H7 (cell line): ENCODE measurements around the gene TAF6L. TPM values are rescaled to one million over a fixed set of nuclear protein-coding genes. Genes with fewer than 3 reads are reported as not detected.

Experiments used
- DNase-seq: peaks from one replicate; pipeline ENCODE4 v3.0.0; 2012
- H3K27me3 ChIP-seq: 2 replicates; pipeline ENCODE4 v1.6.0; 2011; ENCODE audit warnings: mild to moderate bottlenecking, low read length; ENCODE audit not compliant: control insufficient read depth, insufficient read depth
- H3K36me3 ChIP-seq: replicated peaks from 2 replicates; pipeline ENCODE4 v1.5.1; 2011; ENCODE audit warnings: low read length; ENCODE audit not compliant: control insufficient read depth, insufficient read depth
- H3K4me3 ChIP-seq: 2 replicates; pipeline ENCODE4 v1.5.1; 2011; ENCODE audit warnings: low read depth, mild to moderate bottlenecking, control low read depth, low read length, moderate library complexity; ENCODE audit not compliant: insufficient read depth
- total RNA-seq: library from RNA; depleted of rRNA; stranded (reverse); fragments of >200 nt; shearing (Covaris generic); gene quantifications from 2 replicates; pipeline ENCODE4 v1.2.3, GENCODE V29; 2014

Gene TAF6L
- total RNA-seq, 1 experiment from 2014 or later, result 42.9 TPM

DNA sequence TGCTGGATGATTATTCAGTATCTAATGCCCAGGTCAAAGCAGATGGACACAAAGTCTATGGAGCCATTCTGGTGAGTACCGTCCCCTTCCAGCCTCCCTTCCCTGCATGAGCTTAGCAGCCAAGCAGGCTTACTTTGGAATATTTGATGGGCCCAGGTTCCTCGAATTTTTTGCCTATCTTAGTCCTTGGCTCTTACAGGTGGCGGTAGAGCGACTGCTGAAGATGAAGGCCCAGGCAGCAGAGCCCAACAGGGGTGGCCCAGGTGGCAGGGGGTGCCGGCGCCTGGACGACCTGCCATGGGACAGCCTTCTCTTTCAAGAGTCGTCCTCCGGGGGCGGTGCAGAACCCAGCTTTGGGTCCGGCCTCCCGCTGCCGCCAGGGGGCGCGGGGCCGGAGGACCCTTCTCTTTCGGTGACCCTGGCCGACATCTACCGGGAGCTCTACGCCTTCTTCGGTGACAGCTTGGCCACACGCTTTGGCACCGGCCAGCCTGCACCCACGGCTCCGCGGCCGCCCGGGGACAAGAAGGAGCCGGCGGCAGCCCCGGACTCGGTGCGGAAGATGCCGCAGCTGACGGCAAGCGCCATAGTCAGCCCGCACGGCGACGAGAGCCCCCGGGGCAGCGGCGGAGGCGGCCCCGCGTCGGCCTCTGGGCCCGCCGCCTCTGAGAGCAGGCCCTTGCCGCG lies 15.3 kb downstream of the TAF6L start:
- H3K36me3 ChIP-seq, result peaks cover 16% of the 10 kb centered on the region

DNA sequence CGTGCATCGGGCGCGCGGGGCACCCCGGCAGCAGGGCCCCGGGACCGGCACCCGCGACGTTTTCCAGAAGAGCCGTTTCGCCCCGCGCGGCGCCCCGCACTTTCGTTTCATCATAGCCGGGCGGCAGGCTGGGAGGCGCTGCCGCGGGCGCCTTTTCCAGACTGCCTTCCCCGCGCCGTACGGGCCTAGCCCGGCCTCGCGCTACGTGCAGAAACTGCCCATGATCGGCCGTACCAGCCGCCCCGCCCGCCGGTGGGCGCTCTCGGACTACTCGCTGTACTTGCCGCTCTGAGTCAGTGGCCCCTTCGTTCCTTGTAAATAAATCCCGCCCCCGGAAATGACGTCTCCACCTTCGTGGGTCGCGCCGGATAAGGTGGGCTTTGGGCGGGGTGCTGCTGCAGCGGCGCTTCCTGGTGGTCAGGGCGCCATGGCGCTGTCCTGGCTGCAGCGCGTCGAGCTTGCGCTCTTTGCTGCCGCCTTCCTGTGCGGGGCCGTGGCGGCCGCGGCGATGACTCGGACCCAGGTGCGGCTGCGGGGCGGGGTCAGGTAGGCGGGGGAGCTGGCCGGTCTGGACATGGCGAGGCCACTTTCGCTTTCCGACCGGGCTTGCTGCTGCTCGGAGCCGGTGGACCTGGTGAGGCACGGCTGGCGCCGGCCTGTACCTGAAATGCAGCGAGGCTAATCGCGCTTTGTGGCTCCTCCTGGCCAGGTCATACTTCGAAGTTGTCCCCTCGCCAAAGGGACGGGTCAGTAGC lies 16.0 kb downstream of the TAF6L start, which contains the start of gene TMEM179B:
TMEM179B (plus strand) TSS at position 398 of the 755 bp plus-strand sequence; CDS start at position 428, 30 bp downstream.
- DNase-seq, result peak; percentile 98
- Histone ChIP-seq H3K4me3 (peak within 1 kb of the TSS; percentile 93), H3K27me3 (no peaks in the 10 kb centered on the region), H3K36me3 (peaks cover 13% of the 10 kb centered on the region)

More for the DNA sequence above, 15.3 kb downstream of the TAF6L start:
- Histone ChIP-seq H3K4me3 (peak overlapping the region; percentile 93), H3K27me3 (no peaks in the 10 kb centered on the region)
- DNase-seq, result peak; percentile 98

DNA sequence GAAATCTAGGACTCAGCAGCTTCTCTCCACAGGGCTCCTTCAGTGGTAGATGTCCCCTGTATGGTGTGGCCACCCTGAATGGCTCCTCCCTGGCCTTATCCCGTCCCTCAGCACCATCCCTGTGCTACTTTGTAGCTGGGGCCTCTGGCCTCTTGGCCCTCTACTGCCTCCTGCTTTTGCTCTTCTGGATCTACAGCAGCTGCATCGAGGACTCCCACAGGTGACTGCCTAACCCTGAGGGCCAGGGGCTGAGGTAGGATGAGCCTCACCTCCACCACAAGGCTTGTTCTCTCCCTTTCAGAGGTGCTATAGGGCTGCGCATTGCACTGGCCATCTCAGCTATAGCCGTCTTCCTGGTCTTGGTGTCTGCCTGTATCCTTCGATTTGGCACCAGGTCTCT lies 17.8 kb downstream of the TAF6L start:
- DNase-seq, result peak; percentile 48
- Histone ChIP-seq H3K4me3 (no peak overlapping the region), H3K36me3 (peaks cover 13% of the 10 kb centered on the region), H3K27me3 (no peaks in the 10 kb centered on the region)

DNA sequence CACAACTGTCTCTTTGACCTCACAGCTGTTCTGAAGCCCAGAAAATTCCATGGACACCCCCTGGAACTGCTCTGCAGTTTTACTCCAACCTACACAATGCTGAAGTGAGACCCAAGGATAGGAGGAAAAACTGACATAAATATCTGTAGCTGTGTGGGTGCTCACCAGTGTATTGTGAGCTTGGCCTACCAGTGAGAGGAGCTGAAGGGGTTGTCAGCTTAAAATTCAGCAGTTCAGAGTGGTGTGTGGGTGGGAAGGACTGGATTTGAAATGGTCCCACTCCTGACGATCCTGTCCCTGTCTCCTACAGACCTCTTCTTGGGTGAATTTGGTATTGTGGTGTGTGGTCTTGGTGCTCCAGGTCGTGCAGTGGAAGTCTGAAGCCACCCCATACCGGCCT lies 18.4 kb downstream of the TAF6L start:
- Histone ChIP-seq H3K4me3 (no peak overlapping the region), H3K36me3 (peaks cover 19% of the 10 kb centered on the region), H3K27me3 (no peaks in the 10 kb centered on the region)
- no peak for DNase-seq

DNA sequence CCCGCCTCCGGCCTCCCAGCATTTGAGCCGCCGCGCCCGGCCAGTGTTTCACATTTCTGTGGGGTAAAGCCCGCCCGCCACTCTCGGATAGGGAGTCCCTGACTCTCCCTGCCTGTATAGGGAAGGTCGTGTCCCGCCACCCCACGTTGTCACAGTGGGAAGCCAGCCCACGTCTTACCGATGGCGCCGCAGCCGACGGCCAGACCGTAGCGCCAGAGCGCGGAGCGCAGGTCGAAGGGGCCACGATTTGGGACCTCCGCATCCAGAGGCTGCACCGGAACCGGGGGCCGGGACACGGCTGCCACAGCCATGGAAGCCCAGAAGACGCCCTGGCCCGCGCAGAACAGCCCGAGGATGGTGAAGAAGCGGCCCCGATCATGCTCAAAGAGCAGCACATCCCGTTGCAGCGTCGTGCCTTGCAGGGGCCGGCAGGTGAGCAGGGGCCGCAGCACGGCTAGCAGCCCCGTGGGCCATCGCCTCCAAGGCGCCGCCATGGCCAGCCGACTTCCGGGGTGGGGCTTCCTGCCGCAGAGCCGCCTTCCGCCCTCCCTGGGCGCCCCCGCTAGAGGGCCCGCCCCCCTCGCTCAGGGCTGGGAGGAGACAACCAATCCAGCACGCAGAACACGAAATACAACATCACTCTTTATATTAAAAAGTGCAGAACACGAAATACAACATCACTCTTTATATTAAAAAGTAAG lies 20.5 kb downstream of the TAF6L start, which contains the start of gene TMEM223:
TMEM223 (minus strand) TSS at position 506 of the 701 bp plus-strand sequence; CDS start at position 494, 12 bp downstream.
- no peaks in the 10 kb centered on the region for H3K27me3 ChIP-seq
- peaks cover 33% of the 10 kb centered on the region for H3K36me3 ChIP-seq
- peak within 1 kb of the TSS; percentile 98 for H3K4me3 ChIP-seq
- peak; percentile 97 for DNase-seq

DNA sequence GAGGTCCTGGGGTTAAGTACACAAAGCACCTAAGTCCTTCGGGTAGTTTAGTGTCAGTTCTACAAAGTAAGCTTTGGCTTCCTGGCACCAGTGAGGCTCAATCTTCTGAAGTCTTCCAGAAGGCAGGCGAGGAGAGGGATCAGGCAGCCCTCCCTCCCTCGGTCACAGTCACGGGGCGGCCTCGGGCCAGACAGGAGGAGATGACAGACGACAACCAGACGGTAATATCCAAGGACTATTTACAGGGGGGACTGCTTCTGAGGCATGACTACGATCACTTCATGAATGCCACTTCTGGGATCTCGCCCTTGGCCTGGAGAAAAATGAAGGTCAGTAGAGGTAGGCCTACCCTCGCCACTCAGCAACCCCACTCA lies 21.0 kb downstream of the TAF6L start:
- 0 out of 2 replicates have a peak overlapping the region, but pooled peaks have one; percentile 5 for H3K4me3 ChIP-seq
- DNase-seq, result peak; percentile 70
- peaks cover 36% of the 10 kb centered on the region for H3K36me3 ChIP-seq
- no peaks in the 10 kb centered on the region for H3K27me3 ChIP-seq

DNA sequence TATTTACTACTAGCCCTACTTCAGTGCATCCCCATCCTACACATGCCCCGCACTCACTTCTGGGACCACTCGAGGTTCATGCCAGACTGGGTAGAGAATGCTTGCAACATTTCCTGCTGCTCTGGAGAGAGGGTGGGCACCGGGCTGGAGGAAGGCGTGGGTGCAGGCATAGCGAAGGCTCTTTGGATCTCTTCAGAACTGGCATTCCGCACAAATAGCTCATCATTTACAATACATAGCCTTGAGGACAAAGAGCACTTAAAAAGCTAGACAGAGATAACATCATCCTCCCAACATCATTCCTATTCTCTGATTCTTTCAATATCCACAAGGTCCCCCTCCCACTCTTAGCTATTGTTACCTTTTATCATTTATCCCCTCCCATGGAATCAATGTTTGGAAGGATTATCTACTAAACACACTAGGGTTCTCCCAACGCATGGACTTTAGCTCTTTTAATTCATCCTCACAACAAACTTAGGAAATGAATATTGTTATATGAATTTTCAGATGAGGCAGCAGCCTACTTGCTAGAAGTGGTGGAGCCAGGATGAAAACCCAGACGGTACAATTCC lies 23.1 kb downstream of the TAF6L start:
- H3K4me3 ChIP-seq, result no peak overlapping the region
- peaks cover 39% of the 10 kb centered on the region for H3K36me3 ChIP-seq
- no peak for DNase-seq
- no peaks in the 10 kb centered on the region for H3K27me3 ChIP-seq

DNA sequence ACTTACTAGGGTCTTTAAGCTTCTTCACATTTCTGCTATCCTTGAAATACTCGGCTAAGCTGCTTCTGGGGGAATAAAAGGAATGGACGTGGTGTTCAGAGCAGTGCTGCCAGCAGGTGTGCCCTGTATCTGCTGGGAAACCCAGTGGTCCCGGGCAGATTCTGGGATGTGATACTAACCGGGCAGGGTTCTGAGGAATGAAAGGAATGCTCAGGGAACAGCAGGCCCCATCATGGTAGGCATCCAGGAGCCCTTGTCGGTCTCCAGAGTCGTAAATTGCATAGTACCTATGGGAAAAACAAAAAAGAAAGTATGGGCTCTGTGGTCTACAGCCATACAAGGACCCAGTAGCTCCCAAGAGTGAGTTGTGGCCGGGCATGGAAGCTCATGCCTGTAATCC lies 25.1 kb downstream of the TAF6L start:
- DNase-seq, result no peak
- Histone ChIP-seq H3K4me3 (no peak overlapping the region), H3K36me3 (peaks cover 50% of the 10 kb centered on the region), H3K27me3 (no peaks in the 10 kb centered on the region)

DNA sequence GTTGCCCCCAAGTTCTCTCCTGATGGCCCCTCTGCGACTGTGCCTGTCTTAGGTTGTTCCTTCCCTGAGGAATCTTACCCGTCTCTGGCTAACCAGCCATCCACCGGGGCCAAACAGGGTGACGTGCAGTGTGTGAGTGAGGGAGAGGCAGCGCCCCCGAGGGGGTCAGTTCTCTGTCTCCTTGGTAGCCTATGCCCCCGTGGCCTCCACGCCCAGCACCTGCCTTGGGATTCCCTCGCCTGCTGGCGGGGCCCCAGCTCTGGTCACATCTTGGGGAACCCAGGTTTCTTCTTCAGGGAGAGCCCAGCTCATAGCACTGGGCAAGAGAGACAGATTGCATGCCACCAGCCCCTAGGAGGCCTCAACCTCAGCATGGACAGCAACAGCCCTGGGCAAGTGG lies 28.3 kb downstream of the TAF6L start:
- no peak overlapping the region for H3K4me3 ChIP-seq
- DNase-seq, result no peak
- H3K36me3 ChIP-seq, result peaks cover 55% of the 10 kb centered on the region
- H3K27me3 ChIP-seq, result no peaks in the 10 kb centered on the region

DNA sequence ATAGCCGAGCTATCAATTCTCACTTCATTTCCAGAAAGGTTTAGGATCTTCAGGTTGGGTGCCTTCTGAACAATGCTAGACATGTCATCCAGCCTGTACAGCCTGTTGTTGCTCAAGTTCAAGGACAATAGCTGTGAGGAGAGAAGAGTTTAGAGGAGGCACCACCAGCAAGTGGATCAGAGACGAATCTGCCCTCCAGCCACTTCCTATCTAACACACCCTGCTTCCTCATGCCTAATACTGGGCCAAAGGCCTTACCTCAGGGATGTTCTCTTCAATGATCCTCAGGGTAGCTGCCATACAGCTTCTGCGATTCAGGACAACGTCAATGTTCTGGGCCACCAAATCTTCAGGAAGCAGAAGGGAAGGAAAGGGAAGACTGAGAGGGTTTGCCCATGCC lies 29.9 kb downstream of the TAF6L start:
- peaks cover 44% of the 10 kb centered on the region for H3K36me3 ChIP-seq
- no peak overlapping the region for H3K4me3 ChIP-seq

DNA sequence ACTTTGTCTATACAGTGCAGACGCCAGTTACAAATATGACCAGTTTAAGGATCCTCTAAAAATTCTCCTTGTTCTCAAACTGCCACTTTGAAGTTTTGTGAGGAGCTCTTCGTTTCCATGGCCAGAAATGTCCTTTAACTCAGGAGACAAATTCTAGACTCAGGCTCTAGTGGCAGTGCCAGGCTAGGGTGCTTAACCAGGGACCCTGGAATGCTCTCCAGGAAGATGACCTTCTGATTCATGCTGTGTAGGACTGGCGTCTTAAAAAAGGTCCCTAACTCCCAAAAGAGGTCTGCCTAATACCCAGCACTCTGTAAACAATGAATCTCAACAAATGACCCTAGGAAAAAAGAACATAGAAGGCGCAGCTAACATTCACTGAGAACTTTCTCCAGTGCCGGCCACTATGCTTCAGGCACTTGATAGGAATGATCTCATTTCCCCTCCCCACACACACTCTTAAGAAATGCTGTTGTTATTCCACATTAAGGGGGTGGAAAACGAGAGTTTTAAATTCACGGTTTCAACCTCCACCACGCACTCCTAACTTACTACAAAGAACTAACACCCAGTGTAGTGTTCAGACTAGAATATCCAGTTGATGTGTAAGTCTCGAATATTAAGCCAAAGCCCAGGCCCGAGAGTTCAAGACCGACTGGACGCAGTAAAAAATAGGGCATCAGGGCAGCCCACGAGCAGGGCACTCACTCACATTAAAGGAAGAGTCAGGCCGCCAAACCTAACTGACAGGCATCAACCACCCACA lies 33.3 kb downstream of the TAF6L start:
- no peaks in the 10 kb centered on the region for H3K27me3 ChIP-seq
- peaks cover 29% of the 10 kb centered on the region for H3K36me3 ChIP-seq
- DNase-seq, result no peak
- peak overlapping the region; percentile 78 for H3K4me3 ChIP-seq

More for the DNA sequence above, 29.9 kb downstream of the TAF6L start:
- H3K27me3 ChIP-seq, result no peaks in the 10 kb centered on the region
- no peak for DNase-seq

DNA sequence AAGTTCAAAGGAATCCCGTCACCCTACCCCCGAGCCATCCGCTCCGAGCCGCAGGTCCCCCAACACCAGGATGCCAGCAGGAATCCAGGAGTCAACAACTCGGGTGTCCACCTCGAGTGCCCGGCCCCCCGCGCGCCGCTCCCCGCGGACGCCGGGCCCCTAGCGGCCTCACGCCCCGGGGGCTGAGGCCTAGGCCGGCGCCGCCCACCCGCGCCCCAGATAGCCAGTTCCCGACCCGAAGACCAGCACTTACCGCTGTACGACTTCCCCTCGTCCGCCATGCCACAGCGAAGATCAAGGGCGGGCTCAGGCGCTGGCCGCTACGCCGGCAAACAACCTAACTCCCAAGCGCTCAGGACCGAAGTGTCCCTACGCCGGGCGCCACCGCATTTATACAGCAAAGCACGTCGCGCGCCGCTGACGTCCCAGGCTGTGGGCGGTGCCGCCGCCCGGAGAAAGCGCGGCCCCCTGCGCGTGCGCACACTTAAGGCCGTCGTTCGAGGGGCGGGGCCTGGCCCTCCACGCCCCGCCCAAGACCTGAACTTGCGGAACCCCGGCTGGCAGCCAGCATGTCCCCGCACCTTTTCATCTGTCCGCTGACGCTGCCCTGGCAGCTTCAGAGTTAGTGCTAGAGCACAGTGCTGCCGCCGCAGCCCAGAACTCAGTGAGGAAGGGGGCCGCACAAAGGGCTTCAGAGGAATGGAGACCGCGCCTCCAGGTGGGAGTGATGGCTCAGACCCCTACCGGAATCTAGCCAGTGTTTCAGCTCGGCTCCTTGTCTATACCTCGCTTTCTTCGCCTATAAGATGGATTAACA lies 34.1 kb downstream of the TAF6L start, which contains the start of gene NXF1:
NXF1 (minus strand) TSS at position 365 of the 817 bp plus-strand sequence; CDS start at position 281, 84 bp downstream.
- peak within 1 kb of the TSS; percentile 78 for H3K4me3 ChIP-seq
- H3K36me3 ChIP-seq, result peaks cover 22% of the 10 kb centered on the region
- H3K27me3 ChIP-seq, result no peaks in the 10 kb centered on the region
- DNase-seq, result peak; percentile 99

DNA sequence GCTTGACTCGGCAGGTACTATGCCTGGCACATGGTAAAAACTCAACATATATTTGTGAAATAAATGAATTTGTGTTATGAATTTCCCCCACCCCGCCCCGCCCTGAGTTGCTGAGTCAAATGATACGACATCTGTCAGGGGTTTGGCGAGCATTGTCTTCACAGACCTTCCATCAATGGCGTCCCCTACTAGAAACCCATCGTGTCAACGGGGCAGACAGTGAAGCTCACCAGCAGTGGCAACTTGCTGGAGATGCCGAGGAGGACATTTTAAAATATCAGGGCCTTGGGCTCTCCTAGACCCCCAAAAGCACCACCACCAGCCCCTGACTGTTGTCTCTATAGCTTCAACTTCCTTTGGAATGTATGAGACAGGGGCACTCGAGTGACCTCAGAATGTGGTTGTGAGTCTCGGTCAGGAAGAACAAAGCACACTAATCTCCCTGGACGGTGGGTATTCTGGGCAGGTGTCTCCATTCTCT lies 34.8 kb downstream of the TAF6L start:
- peak; percentile 54 for DNase-seq

More for the DNA sequence above, 34.8 kb downstream of the TAF6L start:
- no peaks in the 10 kb centered on the region for H3K27me3 ChIP-seq
- peaks cover 17% of the 10 kb centered on the region for H3K36me3 ChIP-seq
- H3K4me3 ChIP-seq, result peak overlapping the region; percentile 78
